Stimulated activated CD4-positive, alpha-beta T cell treated with anti-CD3 and anti-CD28 coated beads, Interleukin-15, amount 100 ng/mL, for 1 hour (primary cell): Measurements from ENCODE around the gene ETNK2.

Experiments used
- DNase-seq, 2 donors: peaks; one replicate each; pipeline ENCODE4 v3.0.0-alpha.2; 2020; ENCODE audit warnings: low read depth in 1 of 2, low spot score in 1 of 2

ETNK2 gene

GRCh38 chr1:204083491-204083890 is 68.4 kb downstream of the ETNK2 start:
- DNase-seq, result no peak

GRCh38 chr1:204081791-204082513 is 69.9 kb downstream of the ETNK2 start:
- DNase-seq, result no peak

- no peak for DNase-seq
Observed at GRCh38 chr1:204081164-204081790, 70.6 kb downstream of the ETNK2 start.
